ENCODE results near the gene IL1RL1. TPM values are rescaled to one million over a fixed set of nuclear protein-coding genes. Genes with fewer than 3 reads are reported as not detected.

IL1RL1 gene
- total RNA-seq, 2 donors from 2014 or later, result 12.5 to 15.3 TPM

DNA sequence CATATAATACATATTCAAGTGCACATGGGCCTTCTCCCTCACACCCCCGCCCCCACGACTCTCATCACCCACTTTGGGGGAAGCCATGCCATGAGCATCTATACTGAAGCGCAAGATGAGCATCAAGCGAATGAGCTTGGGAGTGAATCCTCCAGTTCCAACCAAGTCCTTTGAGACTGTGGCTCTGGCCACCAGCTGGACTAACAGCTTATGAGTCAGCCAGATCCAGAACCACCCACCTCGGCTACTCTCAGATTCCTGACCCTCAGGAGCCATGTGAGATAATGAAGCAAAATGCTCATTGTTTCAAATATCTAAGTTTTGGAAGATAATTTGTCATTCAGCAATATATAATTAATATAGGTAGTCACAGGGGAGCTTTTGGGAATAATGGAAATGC is 22.2 kb upstream of the IL1RL1 start:
- Histone ChIP-seq H3K9me3 (no peaks in the 10 kb centered on the region), H3K36me3 (replicated peaks in 1 of 2; ENCODE audit: insufficient read depth in 1 of 2, low read depth in 2 of 2) (no peaks in the 10 kb centered on the region), H3K27me3 (no peaks in the 10 kb centered on the region), H3K27ac (no peak overlapping the region), H3K4me1 (no peaks in the 10 kb centered on the region), H3K4me3 (no peak overlapping the region)
- 70 to 86% methylated on average over 5 of the region's 5 CpGs for WGBS, 2 donors
- TF ChIP-seq CTCF (IDR thresholded peaks at IDR 0.05) (no peak), POLR2A (IDR thresholded peaks at IDR 0.05) (no peak)
- DNase-seq (no peak), ATAC-seq (no peak)
- intact Hi-C loops (cut with DNase I), result no loop called here

GRCh38 chr2:102290594-102290993 is 20.8 kb upstream of the IL1RL1 start:
- no peaks in the 10 kb centered on the region for H3K9me3 ChIP-seq
- H3K27me3 ChIP-seq, result no peaks in the 10 kb centered on the region
- TF ChIP-seq POLR2A (IDR thresholded peaks at IDR 0.05) (no peak), CTCF (IDR thresholded peaks at IDR 0.05) (no peak)
- H3K4me3 ChIP-seq, result no peak overlapping the region
- no peak for DNase-seq
- H3K36me3 ChIP-seq (replicated peaks in 1 of 2; ENCODE audit: insufficient read depth in 1 of 2, low read depth in 2 of 2), result no peaks in the 10 kb centered on the region
- ATAC-seq, result no peak
- intact Hi-C loops (cut with DNase I), result no loop called here
- no peak overlapping the region for H3K27ac ChIP-seq
- H3K4me1 ChIP-seq, result no peaks in the 10 kb centered on the region

GRCh38 chr2:102291319-102292075 is 19.9 kb upstream of the IL1RL1 start:
- Histone ChIP-seq H3K27ac (no peak overlapping the region), H3K9me3 (no peaks in the 10 kb centered on the region), H3K4me1 (no peaks in the 10 kb centered on the region), H3K36me3 (replicated peaks in 1 of 2; ENCODE audit: insufficient read depth in 1 of 2, low read depth in 2 of 2) (no peaks in the 10 kb centered on the region), H3K4me3 (no peak overlapping the region), H3K27me3 (no peaks in the 10 kb centered on the region)
- 63 to 73% methylated on average over 4 of the region's 4 CpGs for WGBS, 2 donors
- peak in 3 of 4 donors; percentile 24 to 43 (median 41) for DNase-seq
- TF ChIP-seq POLR2A (IDR thresholded peaks at IDR 0.05) (no peak), CTCF (IDR thresholded peaks at IDR 0.05) (no peak)
- no peak for ATAC-seq
- intact Hi-C loops (cut with DNase I), result no loop called here

DNA sequence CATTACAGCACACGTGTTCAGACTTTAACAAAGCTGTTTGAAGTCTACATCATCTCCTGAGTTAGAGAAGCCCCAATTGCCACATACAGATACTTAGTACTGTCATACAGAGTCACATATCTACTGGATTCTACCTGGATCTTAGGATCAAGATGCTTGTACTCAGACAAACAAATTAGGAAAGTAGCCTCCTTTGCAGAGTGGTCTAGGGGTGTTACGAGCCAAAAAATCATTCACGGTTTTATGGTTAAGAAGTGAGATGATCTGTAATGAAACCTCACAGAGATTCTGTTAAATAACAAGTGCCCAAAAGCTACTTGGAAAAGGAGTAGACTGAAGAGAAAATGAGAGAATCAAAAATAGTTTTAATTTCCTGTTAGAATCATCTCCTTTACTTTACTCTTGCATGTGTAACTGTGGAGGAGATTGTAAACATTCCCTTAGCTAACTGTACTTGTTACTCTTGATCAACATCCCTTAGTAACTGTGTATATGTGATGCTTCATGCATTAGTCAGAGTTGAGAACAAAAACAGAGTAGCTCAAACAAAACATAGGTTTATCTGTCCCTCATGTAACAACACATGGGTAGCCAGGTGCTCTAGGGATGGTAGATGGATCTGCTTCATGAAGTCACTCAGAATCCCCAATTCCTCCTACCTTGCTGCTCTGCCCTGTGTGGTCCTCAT is 16.4 kb upstream of the IL1RL1 start:
- H3K4me3 ChIP-seq, result no peak overlapping the region
- ATAC-seq (no peak), DNase-seq (no peak)
- WGBS, 2 donors, result 57 to 68% methylated on average over 3 of the region's 3 CpGs
- no peaks in the 10 kb centered on the region for H3K36me3 ChIP-seq (replicated peaks in 1 of 2; ENCODE audit: insufficient read depth in 1 of 2, low read depth in 2 of 2)
- no peaks in the 10 kb centered on the region for H3K27me3 ChIP-seq
- no peaks in the 10 kb centered on the region for H3K9me3 ChIP-seq
- TF ChIP-seq CTCF (IDR thresholded peaks at IDR 0.05), result no peak
- TF ChIP-seq POLR2A (IDR thresholded peaks at IDR 0.05), result no peak
- H3K27ac ChIP-seq, result no peak overlapping the region
- no peaks in the 10 kb centered on the region for H3K4me1 ChIP-seq
- intact Hi-C loops (cut with DNase I), result no loop called here

Data from body of pancreas (tissue), 4 donors.